HEK293T (cell line): Measurements from ENCODE around the gene EPB41L3.
A peak's percentile ranks its signal among the peaks of the same experiment; 100 is the strongest.

ENCODE experiments used
- CTCF ChIA-PET: fragments of 350-600 bp; formaldehyde crosslinking; extraction: SDS; loops from one replicate; lab custom pipeline; 2021; ENCODE audit warnings: antibody characterized with exemption, inconsistent platforms; lab: Yijun Ruan, JAX
- POLR2A ChIA-PET: fragments of 350-600 bp; formaldehyde crosslinking; extraction: SDS; loops from one replicate; lab custom pipeline; 2020; ENCODE audit warnings: antibody characterized with exemption, inconsistent platforms; lab: Yijun Ruan, JAX
- DNase-seq: peaks from one replicate; pipeline ENCODE4 v3.0.0; 2012; ENCODE audit warnings: mixed read lengths; ENCODE audit errors: extremely low spot score
- ARNT ChIP-seq: fragments of 450-650 bp; IDR thresholded peaks from 2 replicates; pipeline ENCODE4 v1.6.1; 2017; ENCODE audit warnings: mild to moderate bottlenecking
- BHLHE40 ChIP-seq: fragments of 450-650 bp; IDR thresholded peaks from 2 replicates; pipeline ENCODE4 v1.6.1; 2016; ENCODE audit warnings: mild to moderate bottlenecking, moderate library complexity, borderline replicate concordance
- CTBP1 ChIP-seq: fragments of 450-650 bp; IDR thresholded peaks from 2 replicates; pipeline ENCODE4 v1.6.1; 2016; ENCODE audit warnings: borderline replicate concordance
- ELF4 ChIP-seq: fragments of 450-650 bp; IDR thresholded peaks from 2 replicates; pipeline ENCODE4 v1.6.1; 2017; ENCODE audit warnings: antibody characterized with exemption
- FOXA1 ChIP-seq: fragments of 450-650 bp; IDR thresholded peaks from 2 replicates; pipeline ENCODE4 v1.6.1; 2016; ENCODE audit warnings: mild to moderate bottlenecking
- FOXK2 ChIP-seq: fragments of 450-650 bp; IDR thresholded peaks from 2 replicates; pipeline ENCODE4 v1.6.1; 2016; ENCODE audit warnings: mild to moderate bottlenecking
- FOXM1 ChIP-seq: fragments of 450-650 bp; IDR thresholded peaks from 2 replicates; pipeline ENCODE4 v1.6.1; 2017; ENCODE audit warnings: mild to moderate bottlenecking, borderline replicate concordance
- HDGF ChIP-seq: fragments of 450-650 bp; IDR thresholded peaks from 2 replicates; pipeline ENCODE4 v1.6.1; 2017; ENCODE audit warnings: antibody characterized with exemption, borderline replicate concordance
- L3MBTL2 ChIP-seq: fragments of 450-650 bp; conservative IDR thresholded peaks from 2 replicates; pipeline ENCODE4 v1.6.1; 2016; ENCODE audit warnings: mild to moderate bottlenecking
- LEF1 ChIP-seq: fragments of 450-650 bp; IDR thresholded peaks from 2 replicates; pipeline ENCODE4 v1.6.1; 2017; ENCODE audit warnings: mild to moderate bottlenecking, borderline replicate concordance
- NFRKB ChIP-seq: fragments of 450-650 bp; IDR thresholded peaks from 2 replicates; pipeline ENCODE4 v1.6.1; 2016; ENCODE audit warnings: mild to moderate bottlenecking, moderate library complexity
- SP1 ChIP-seq: fragments of 450-650 bp; IDR thresholded peaks from 2 replicates; pipeline ENCODE4 v1.6.1; 2017
- SUZ12 ChIP-seq: fragments of 450-650 bp; IDR thresholded peaks from 2 replicates; pipeline ENCODE4 v1.6.1; 2016; ENCODE audit warnings: mild to moderate bottlenecking
- TARDBP ChIP-seq: fragments of 450-650 bp; IDR thresholded peaks from 2 replicates; pipeline ENCODE4 v1.6.1; 2016
- ZNF384 ChIP-seq: fragments of 450-650 bp; IDR thresholded peaks from 2 replicates; pipeline ENCODE4 v1.6.1; 2016
- TF ChIP-seq, protein P1 (sequence below): fragments of 450-650 bp; IDR thresholded peaks from 2 replicates; pipeline ENCODE4 v1.6.1; 2016

Gene EPB41L3

DNA sequence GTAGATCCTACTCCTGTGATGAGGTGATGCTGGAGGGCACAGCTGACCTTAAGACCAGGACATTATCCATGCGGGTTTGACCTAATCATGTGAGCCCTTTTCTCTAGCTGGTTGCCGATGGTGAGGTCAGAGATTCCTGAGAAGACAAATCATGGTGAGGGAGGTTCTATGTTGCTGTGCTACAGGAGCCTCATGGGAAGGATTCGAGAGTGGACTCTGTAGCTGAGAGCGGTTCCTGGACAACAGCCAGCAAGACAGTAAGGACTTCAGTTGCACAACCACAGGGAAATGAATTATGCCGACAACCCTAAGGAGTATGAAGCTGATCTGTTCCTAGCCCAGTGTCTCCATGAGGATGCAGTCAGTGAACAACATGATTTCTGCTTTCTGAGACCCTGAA, 80.4 kb downstream of the EPB41L3 start:
- DNase-seq, result no peak
- CTCF ChIA-PET, result no interaction called here
- POLR2A ChIA-PET, result no interaction called here
- TF ChIP-seq BHLHE40, result no peak
- no peak for TF ChIP-seq CTBP1
- no peak for TF ChIP-seq ARNT
- TF ChIP-seq FOXK2, result no peak
- TF ChIP-seq NFRKB, result no peak
- TF ChIP-seq TARDBP, result no peak
- TF ChIP-seq HDGF, result no peak
- TF ChIP-seq FOXM1, result no peak
- no peak for TF ChIP-seq SUZ12
- TF ChIP-seq FOXA1, result no peak
- TF ChIP-seq, protein P1, sequence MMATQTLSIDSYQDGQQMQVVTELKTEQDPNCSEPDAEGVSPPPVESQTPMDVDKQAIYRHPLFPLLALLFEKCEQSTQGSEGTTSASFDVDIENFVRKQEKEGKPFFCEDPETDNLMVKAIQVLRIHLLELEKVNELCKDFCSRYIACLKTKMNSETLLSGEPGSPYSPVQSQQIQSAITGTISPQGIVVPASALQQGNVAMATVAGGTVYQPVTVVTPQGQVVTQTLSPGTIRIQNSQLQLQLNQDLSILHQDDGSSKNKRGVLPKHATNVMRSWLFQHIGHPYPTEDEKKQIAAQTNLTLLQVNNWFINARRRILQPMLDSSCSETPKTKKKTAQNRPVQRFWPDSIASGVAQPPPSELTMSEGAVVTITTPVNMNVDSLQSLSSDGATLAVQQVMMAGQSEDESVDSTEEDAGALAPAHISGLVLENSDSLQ, result no peak
- no peak for TF ChIP-seq L3MBTL2
- TF ChIP-seq SP1, result no peak
- no peak for TF ChIP-seq ZNF384
- no peak for TF ChIP-seq ELF4

DNA sequence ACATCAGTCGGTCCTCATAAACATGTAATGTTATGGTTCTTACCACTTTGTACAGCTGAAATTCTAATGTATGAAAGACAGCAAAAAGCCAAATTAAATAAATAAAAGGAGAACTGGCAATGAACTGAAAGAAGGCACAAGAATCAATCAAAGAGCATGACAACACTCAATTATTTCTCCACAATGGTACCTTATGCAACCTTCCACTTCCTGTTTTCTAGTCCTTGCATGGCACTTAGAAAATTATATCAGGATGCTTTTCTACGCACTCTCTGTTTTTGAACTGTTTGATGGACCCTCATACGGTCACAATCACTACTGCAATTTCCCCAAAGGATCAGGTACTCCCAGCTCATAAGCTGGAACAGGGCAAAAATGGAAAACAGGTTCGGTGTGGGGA, 81.6 kb downstream of the EPB41L3 start:
- no peak for DNase-seq
- no peak for TF ChIP-seq L3MBTL2
- no peak for TF ChIP-seq HDGF
- no peak for TF ChIP-seq FOXA1
- no peak for TF ChIP-seq FOXK2
- TF ChIP-seq SP1, result no peak
- no peak for TF ChIP-seq SUZ12
- TF ChIP-seq ZNF384, result no peak
- no peak for TF ChIP-seq LEF1
- TF ChIP-seq NFRKB, result no peak
- POLR2A ChIA-PET, result no interaction called here
- CTCF ChIA-PET, result interaction anchor here (0.6 to 1.3 kb wide), 2 partner anchors 84 to 88 kb away, joined by 3 to 6 read pairs; no protein-coding TSS in a partner anchor

DNA sequence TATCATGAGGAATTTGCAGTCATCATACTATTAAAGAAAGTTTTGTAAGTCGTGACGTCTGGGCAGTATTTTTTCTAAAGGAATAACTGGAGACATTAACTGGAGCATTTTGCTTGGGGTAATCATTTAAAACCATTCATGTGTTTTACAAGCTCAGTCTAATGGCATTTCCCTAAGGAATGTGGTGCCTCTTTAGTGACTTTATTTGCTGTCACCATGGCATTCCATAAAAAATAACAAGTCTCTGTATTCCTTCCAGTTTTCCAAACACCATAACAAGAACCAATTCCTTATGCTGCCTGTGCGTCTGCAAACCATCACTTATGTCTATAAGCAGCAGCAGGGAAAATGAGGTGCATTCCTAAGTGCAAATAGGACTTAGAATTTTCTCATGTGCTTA, 82.8 kb downstream of the EPB41L3 start:
- TF ChIP-seq ZNF384 (no peak), CTBP1 (no peak), HDGF (no peak), BHLHE40 (no peak), L3MBTL2 (no peak), ARNT (no peak), NFRKB (no peak), TARDBP (no peak), FOXM1 (no peak), LEF1 (no peak), FOXK2 (no peak), ELF4 (no peak), SUZ12 (no peak), FOXA1 (no peak), SP1 (no peak)
- TF ChIP-seq, protein P1, result no peak
- no peak for DNase-seq
- POLR2A ChIA-PET, result no interaction called here
- CTCF ChIA-PET, result interaction anchor here (0.7 to 1.3 kb wide), 2 partner anchors 18 to 86 kb away, joined by 4 to 6 read pairs; no protein-coding TSS in a partner anchor

DNA sequence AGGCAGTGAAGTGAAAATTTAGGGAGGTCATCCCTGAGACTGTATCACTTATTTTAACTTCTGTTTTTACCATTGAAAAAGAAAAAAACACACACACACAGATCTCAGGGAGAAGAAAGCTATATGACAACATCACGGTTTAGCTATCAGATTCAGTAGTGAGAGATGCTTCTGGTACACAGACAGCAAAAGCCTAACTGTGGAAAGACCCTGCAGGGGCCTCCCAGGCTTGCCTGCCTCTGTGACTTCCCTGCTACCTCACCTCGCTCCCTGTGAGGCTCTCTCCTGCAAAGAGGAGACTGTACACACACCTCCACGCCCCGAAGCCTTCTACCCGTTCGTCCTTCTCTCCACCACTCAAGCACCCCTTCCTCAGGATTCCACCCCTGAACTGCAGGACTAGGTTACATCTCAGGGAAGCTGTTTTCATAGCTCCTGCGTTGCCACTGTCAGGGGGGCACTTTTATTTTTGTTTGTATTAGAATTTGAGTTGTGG, 86.3 kb downstream of the EPB41L3 start:
- ChIA-PET CTCF (interaction anchor here (1.6 kb wide), 1 partner anchor 89 kb away, joined by 8 read pairs; no protein-coding TSS in a partner anchor), POLR2A (interaction anchor here (0.7 to 1.3 kb wide), 3 partner anchors 62 to 161 kb away, joined by 3 to 6 read pairs (median 3); partner anchors contain the start of genes EPB41L3 and ZBTB14)
- TF ChIP-seq ELF4, result no peak
- no peak for TF ChIP-seq FOXM1
- TF ChIP-seq TARDBP, result no peak
- TF ChIP-seq ARNT, result no peak
- TF ChIP-seq FOXA1, result no peak
- TF ChIP-seq HDGF, result no peak
- peak; percentile 5 for DNase-seq

DNA sequence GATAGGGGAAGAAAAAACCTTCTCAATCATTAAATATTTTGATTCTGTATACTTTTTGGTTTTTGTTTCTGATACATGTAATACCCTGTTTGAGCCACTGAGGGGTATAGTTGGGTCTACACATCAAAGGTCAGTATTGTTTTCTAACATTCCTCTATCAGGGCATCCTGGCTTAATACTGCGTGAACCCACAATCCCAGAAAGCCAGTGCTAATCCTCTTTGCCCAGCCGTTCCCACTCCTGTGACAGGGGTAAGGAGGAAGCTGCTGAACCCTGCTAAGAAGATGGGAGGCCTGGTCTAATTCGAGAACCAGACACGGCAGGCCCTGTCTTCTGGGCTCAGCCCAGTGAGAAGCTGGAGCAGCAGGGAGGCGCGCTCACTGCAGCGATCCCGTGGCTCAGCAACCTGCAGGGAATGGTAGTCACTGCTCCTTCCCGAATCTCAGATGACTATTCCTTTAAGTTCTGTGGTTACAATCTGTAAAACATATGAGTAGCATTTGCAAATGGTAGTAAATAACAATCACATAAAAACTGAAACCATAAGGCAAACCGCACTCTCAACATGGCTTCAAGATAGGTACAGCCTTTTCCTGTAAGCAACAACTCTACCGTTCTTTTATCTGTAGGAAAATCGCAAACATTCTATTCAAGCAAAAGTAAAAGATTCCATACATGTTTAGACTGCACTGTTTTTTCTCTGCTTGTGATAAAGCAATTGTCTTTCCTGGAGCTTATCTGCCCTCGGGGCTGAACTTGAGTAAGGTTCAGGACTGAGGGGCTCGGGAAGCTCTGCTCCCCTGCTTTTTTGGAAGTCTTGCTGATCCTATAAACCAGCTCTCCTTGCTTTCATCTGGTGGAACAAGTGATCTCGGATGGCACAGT, 87.0 kb downstream of the EPB41L3 start:
- ChIA-PET CTCF (interaction anchor here (1.6 kb wide), 1 partner anchor 90 kb away, joined by 8 read pairs; no protein-coding TSS in a partner anchor), POLR2A (interaction anchor here (0.7 to 1.3 kb wide), 3 partner anchors 62 to 161 kb away, joined by 3 to 6 read pairs (median 3); partner anchors contain the start of genes EPB41L3 and ZBTB14)
- TF ChIP-seq, protein P1, result no peak
- TF ChIP-seq FOXK2 (no peak), SUZ12 (no peak), ELF4 (no peak), CTBP1 (no peak), LEF1 (no peak), NFRKB (no peak), HDGF (no peak), FOXA1 (no peak), TARDBP (no peak)
- peak; percentile 26 for DNase-seq

DNA sequence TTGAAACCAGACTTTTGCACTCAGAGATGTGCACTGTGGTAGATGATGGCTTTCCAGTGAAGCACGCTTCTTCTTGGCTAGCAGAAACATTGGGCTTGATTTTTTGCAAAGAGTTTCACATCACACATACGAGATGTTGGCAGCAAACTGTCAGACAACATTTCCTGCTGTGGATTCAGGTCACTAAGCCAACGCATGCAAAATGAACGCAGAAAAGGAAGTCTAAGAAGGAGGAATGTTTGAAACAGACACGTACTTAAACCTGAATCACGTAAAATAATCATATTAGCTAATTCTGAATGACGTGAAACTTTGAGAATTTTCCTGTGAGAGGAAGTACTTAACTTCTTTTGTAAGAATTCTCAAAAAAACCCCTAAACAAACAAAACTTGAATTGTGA, 88.1 kb downstream of the EPB41L3 start:
- CTCF ChIA-PET, result no interaction called here
- DNase-seq, result no peak
- POLR2A ChIA-PET, result no interaction called here
- no peak for TF ChIP-seq SP1
- no peak for TF ChIP-seq ARNT
- no peak for TF ChIP-seq FOXA1
- no peak for TF ChIP-seq BHLHE40
- no peak for TF ChIP-seq HDGF
- no peak for TF ChIP-seq TARDBP
- no peak for TF ChIP-seq NFRKB
